GM21526 (cell line): ENCODE results near the gene C7orf33.
"Not testable (repeated sequence)": the region's sequence is repeated elsewhere in the genome, so short reads cannot be mapped to it uniquely, and the experiment has no call there.

Experiments
- ATAC-seq: cut with Tn5 transposase; IDR thresholded peaks from one replicate; pipeline ENCODE4 v1.9.1; 2021; ENCODE audit warnings: moderate library complexity; ENCODE audit not compliant: unreplicated experiment, low FRiP score

C7orf33 gene

GRCh38 chr7:148590471-148590870 lies at the start of gene C7orf33:
C7orf33 (plus strand) TSS chr7:148590766; CDS start chr7:148590926, 160 bp downstream.
- ATAC-seq = no peak

GRCh38 chr7:148541891-148542504 lies 48.6 kb upstream of the C7orf33 start:
- ATAC-seq = no peak

- no peak for ATAC-seq
These were observed 47.3 kb upstream of the C7orf33 start for GRCh38 chr7:148543302-148543701.

GRCh38 chr7:148545172-148545571 lies 45.4 kb upstream of the C7orf33 start:
- ATAC-seq = no peak

- ATAC-seq = no peak
These were observed 44.6 kb upstream of the C7orf33 start for GRCh38 chr7:148545932-148546331.

GRCh38 chr7:148546857-148547256 lies 43.7 kb upstream of the C7orf33 start:
- no peak for ATAC-seq

- no peak for ATAC-seq
These were observed 42.6 kb upstream of the C7orf33 start for GRCh38 chr7:148547951-148548350.

GRCh38 chr7:148553979-148554378 lies 36.6 kb upstream of the C7orf33 start:
- ATAC-seq = no peak

- no peak for ATAC-seq
These were observed 33.7 kb upstream of the C7orf33 start for GRCh38 chr7:148556892-148557291.

GRCh38 chr7:148558914-148559313 lies 31.7 kb upstream of the C7orf33 start:
- no peak for ATAC-seq

- ATAC-seq = no peak
These were observed 29.5 kb upstream of the C7orf33 start for GRCh38 chr7:148561099-148561498.

GRCh38 chr7:148563583-148564274 lies 26.8 kb upstream of the C7orf33 start:
- ATAC-seq = peak; percentile 46

- peak; percentile 75 for ATAC-seq
These were observed 26.2 kb upstream of the C7orf33 start for GRCh38 chr7:148564275-148564951.

GRCh38 chr7:148566736-148567135 lies 23.8 kb upstream of the C7orf33 start:
- ATAC-seq = no peak

- ATAC-seq = no peak
These were observed 23.0 kb upstream of the C7orf33 start for GRCh38 chr7:148567524-148567923.

- ATAC-seq = no peak
These were observed 20.1 kb upstream of the C7orf33 start for GRCh38 chr7:148570510-148570909.

GRCh38 chr7:148570973-148571372 lies 19.6 kb upstream of the C7orf33 start:
- not testable (repeated sequence) for ATAC-seq

- ATAC-seq = no peak
These were observed 19.2 kb upstream of the C7orf33 start for GRCh38 chr7:148571381-148571780.

GRCh38 chr7:148572067-148572522 lies 18.5 kb upstream of the C7orf33 start:
- no peak for ATAC-seq

- not testable (repeated sequence) for ATAC-seq
These were observed 17.0 kb upstream of the C7orf33 start for GRCh38 chr7:148573581-148573980.

GRCh38 chr7:148575640-148576411 lies 14.7 kb upstream of the C7orf33 start:
- ATAC-seq = peak; percentile 94
